GM12874 (cell line): ENCODE data around the gene TPSD1.

ENCODE experiments used
- CTCF ChIP-seq: IDR thresholded peaks from 2 replicates; pipeline ENCODE4 v1.5.1; 2011; ENCODE audit warnings: low read depth, mild to moderate bottlenecking, control low read depth, low read length, moderate library complexity; ENCODE audit not compliant: insufficient read depth

Gene TPSD1

GRCh38 chr16:1276580-1276878 lies 20.7 kb downstream of the TPSD1 start:
- TF ChIP-seq CTCF = no peak

- TF ChIP-seq CTCF = no peak
Measured at GRCh38 chr16:1277151-1277598, 21.3 kb downstream of the TPSD1 start.

- no peak for TF ChIP-seq CTCF
Measured at GRCh38 chr16:1277617-1278282, 21.9 kb downstream of the TPSD1 start.

- no peak for TF ChIP-seq CTCF
Measured at GRCh38 chr16:1278477-1278876, 22.6 kb downstream of the TPSD1 start.

GRCh38 chr16:1279081-1279944 lies 23.4 kb downstream of the TPSD1 start:
- TF ChIP-seq CTCF = no peak

GRCh38 chr16:1279945-1280589 lies 24.2 kb downstream of the TPSD1 start:
- no peak for TF ChIP-seq CTCF

GRCh38 chr16:1280783-1281182 lies 24.9 kb downstream of the TPSD1 start:
- TF ChIP-seq CTCF = no peak
